HepG2 (cell line): ENCODE measurements around the gene ISCA2.

ENCODE experiments used
- HINFP ChIP-seq: sonication (generic); formaldehyde crosslinking; IDR thresholded peaks from 2 replicates; pipeline ENCODE4 v1.4.0; 2020; ENCODE audit warnings: low read depth, mild to moderate bottlenecking, missing genetic modification reagents
- MYNN ChIP-seq: sonication (generic); formaldehyde crosslinking; IDR thresholded peaks from 2 replicates; pipeline ENCODE4 v1.4.0; 2020; ENCODE audit warnings: mild to moderate bottlenecking, low read depth, missing genetic modification reagents
- SMC3 ChIP-seq: IDR thresholded peaks from 2 replicates; pipeline ENCODE4 v1.6.1; 2011; ENCODE audit warnings: low read length, improper control_type of control experiment
- YEATS4 ChIP-seq: sonication (generic); formaldehyde crosslinking; IDR thresholded peaks from 2 replicates; pipeline ENCODE4 v1.4.0; 2020; ENCODE audit warnings: missing genetic modification reagents, borderline replicate concordance
- ZNF468 ChIP-seq: sonication (generic); formaldehyde crosslinking; IDR thresholded peaks from 2 replicates; pipeline ENCODE4 v1.8.0; 2022; ENCODE audit warnings: mild to moderate bottlenecking, moderate library complexity, missing genetic modification reagents
- ZNF501 ChIP-seq: sonication (generic); formaldehyde crosslinking; IDR thresholded peaks from 2 replicates; pipeline ENCODE4 v1.5.1; 2020; ENCODE audit warnings: mild to moderate bottlenecking, moderate library complexity, missing genetic modification reagents
- ZNF530 ChIP-seq: sonication (generic); formaldehyde crosslinking; IDR thresholded peaks from 2 replicates; pipeline ENCODE4 v1.5.0; 2020; ENCODE audit warnings: low read depth, mild to moderate bottlenecking, missing genetic modification reagents
- ZNF550 ChIP-seq: sonication (generic); formaldehyde crosslinking; IDR thresholded peaks from 2 replicates; pipeline ENCODE4 v1.4.0; 2020; ENCODE audit warnings: mild to moderate bottlenecking, missing genetic modification reagents, borderline replicate concordance
- ZNF703 ChIP-seq: sonication (generic); formaldehyde crosslinking; IDR thresholded peaks from 2 replicates; pipeline ENCODE4 v1.5.1; 2020; ENCODE audit warnings: missing genetic modification reagents, mild to moderate bottlenecking, moderate library complexity, borderline replicate concordance
- TF ChIP-seq, protein P1 (sequence below), 2 experiments: IDR thresholded peaks; 2 replicates each; pipeline ENCODE4 v1.6.1; 2011 to 2012; ENCODE audit warnings: low read length in 2 of 2, borderline replicate concordance in 1 of 2, low read depth in 1 of 2, mild to moderate bottlenecking in 1 of 2, moderate library complexity in 1 of 2
- TF ChIP-seq, protein P2 (sequence below): sonication (generic); formaldehyde crosslinking; IDR thresholded peaks from 2 replicates; pipeline ENCODE4 v1.5.0; 2020; ENCODE audit warnings: mild to moderate bottlenecking, missing genetic modification reagents, moderate library complexity

- TF ChIP-seq ZNF550 (CRISPR knock-in tag) (no peak), ZNF703 (CRISPR knock-in tag) (no peak), ZNF530 (no peak), HINFP (CRISPR knock-in tag) (no peak), MYNN (CRISPR knock-in tag) (no peak), SMC3 (peak; percentile 43; the same call in 1 of the 2 replicates), YEATS4 (CRISPR knock-in tag) (no peak), ZNF468 (CRISPR knock-in tag) (no peak), ZNF501 (no peak)
- TF ChIP-seq, protein P1, sequence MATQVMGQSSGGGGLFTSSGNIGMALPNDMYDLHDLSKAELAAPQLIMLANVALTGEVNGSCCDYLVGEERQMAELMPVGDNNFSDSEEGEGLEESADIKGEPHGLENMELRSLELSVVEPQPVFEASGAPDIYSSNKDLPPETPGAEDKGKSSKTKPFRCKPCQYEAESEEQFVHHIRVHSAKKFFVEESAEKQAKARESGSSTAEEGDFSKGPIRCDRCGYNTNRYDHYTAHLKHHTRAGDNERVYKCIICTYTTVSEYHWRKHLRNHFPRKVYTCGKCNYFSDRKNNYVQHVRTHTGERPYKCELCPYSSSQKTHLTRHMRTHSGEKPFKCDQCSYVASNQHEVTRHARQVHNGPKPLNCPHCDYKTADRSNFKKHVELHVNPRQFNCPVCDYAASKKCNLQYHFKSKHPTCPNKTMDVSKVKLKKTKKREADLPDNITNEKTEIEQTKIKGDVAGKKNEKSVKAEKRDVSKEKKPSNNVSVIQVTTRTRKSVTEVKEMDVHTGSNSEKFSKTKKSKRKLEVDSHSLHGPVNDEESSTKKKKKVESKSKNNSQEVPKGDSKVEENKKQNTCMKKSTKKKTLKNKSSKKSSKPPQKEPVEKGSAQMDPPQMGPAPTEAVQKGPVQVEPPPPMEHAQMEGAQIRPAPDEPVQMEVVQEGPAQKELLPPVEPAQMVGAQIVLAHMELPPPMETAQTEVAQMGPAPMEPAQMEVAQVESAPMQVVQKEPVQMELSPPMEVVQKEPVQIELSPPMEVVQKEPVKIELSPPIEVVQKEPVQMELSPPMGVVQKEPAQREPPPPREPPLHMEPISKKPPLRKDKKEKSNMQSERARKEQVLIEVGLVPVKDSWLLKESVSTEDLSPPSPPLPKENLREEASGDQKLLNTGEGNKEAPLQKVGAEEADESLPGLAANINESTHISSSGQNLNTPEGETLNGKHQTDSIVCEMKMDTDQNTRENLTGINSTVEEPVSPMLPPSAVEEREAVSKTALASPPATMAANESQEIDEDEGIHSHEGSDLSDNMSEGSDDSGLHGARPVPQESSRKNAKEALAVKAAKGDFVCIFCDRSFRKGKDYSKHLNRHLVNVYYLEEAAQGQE (IDR thresholded peaks at IDR 0.05; ENCODE audit: borderline replicate concordance in 1 of 2, low read depth in 1 of 2, low read length in 2 of 2), result no peak
- TF ChIP-seq, protein P2, sequence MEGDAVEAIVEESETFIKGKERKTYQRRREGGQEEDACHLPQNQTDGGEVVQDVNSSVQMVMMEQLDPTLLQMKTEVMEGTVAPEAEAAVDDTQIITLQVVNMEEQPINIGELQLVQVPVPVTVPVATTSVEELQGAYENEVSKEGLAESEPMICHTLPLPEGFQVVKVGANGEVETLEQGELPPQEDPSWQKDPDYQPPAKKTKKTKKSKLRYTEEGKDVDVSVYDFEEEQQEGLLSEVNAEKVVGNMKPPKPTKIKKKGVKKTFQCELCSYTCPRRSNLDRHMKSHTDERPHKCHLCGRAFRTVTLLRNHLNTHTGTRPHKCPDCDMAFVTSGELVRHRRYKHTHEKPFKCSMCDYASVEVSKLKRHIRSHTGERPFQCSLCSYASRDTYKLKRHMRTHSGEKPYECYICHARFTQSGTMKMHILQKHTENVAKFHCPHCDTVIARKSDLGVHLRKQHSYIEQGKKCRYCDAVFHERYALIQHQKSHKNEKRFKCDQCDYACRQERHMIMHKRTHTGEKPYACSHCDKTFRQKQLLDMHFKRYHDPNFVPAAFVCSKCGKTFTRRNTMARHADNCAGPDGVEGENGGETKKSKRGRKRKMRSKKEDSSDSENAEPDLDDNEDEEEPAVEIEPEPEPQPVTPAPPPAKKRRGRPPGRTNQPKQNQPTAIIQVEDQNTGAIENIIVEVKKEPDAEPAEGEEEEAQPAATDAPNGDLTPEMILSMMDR, result peak; percentile 69
These were observed 8.9 kb downstream of the ISCA2 start for GRCh38 chr14:74502236-74503019.
